Neural progenitor cell (in vitro differentiated cells): Measurements from ENCODE around the gene CLP1.

Source experiments
- CTCF ChIP-seq: fragments of 200-600 bp; sonication (generic); IDR thresholded peaks from 2 replicates; pipeline ENCODE4 v1.5.1; 2017; ENCODE audit warnings: antibody characterized with exemption, mild to moderate bottlenecking
- EZH2phosphoT487 ChIP-seq: fragments of 200-600 bp; sonication (generic); IDR thresholded peaks from 2 replicates; pipeline ENCODE4 v1.6.1; 2017; ENCODE audit warnings: antibody characterized with exemption

GRCh38 chr11:57647960-57648800, 9.4 kb upstream of the CLP1 start:
- no peak for TF ChIP-seq CTCF
- TF ChIP-seq EZH2phosphoT487 = no peak
